ENCODE data around the gene CCDC159. TPM values are rescaled to one million over a fixed set of nuclear protein-coding genes. Genes with fewer than 3 reads are reported as not detected.

The CCDC159 gene
- total and polyA plus RNA-seq, 2 of the 4 experiments (the other 2 are of a cell fraction), result 4.7 to 14.0 TPM

GRCh38 chr19:11401808-11402543 lies 55.7 kb downstream of the CCDC159 start:
- no peaks in the 10 kb centered on the region for H3K36me3 ChIP-seq (ENCODE audit: control insufficient read depth, insufficient read depth, low read length)
- no peaks in the 10 kb centered on the region for H3K79me1 ChIP-seq (ENCODE audit: low read depth in 1 of 2, low read length in 2 of 2)
- no peak overlapping the region for H2BK20ac ChIP-seq (ENCODE audit: low read depth, low read length)
- no peak overlapping the region for H3K18ac ChIP-seq (ENCODE audit: low read depth, low read length)
- intact Hi-C loops (cut with micrococcal nuclease), result no loop called here
- in situ Hi-C loops (cut with MboI; ENCODE audit: low sequenced_read_pairs), result no loop called here
- no peak overlapping the region for H2AK5ac ChIP-seq (ENCODE audit: low read depth, low read length)
- ChIA-PET CTCF (no interaction called here), POLR2A (ENCODE audit: unreplicated experiment) (interaction anchor here (0.7 kb wide), 1 partner anchor 1269 kb away, joined by 3 read pairs; no protein-coding TSS in a partner anchor)
- no peak overlapping the region for H3K14ac ChIP-seq (replicated peaks; ENCODE audit: low read depth, low read length)
- DNase-seq (no peak), ATAC-seq (ENCODE audit: low read depth) (no peak)
- H3K9me3 ChIP-seq (ENCODE audit: control insufficient read depth, insufficient read depth, low read length), result no peaks in the 10 kb centered on the region
- H2BK5ac ChIP-seq (ENCODE audit: low read depth, low read length, poor library complexity, severe bottlenecking), result no peak overlapping the region
- no peak overlapping the region for H4K91ac ChIP-seq (ENCODE audit: insufficient read depth, low read depth, low read length)
- no peak overlapping the region for H3K27ac ChIP-seq (ENCODE audit: insufficient read depth, low read length)
- no peak for TF ChIP-seq BHLHE40 (IDR thresholded peaks at IDR 0.05; ENCODE audit: low read depth, low read length)
- TF ChIP-seq MAZ (IDR thresholded peaks at IDR 0.05; ENCODE audit: borderline replicate concordance, low read depth, low read length), result no peak
- no peak for TF ChIP-seq FOS (IDR thresholded peaks at IDR 0.05; ENCODE audit: low read depth, low read length)
- no peak for TF ChIP-seq MAFK (IDR thresholded peaks at IDR 0.05; ENCODE audit: low read depth, low read length)
- no peak for TF ChIP-seq NFE2L2 (IDR thresholded peaks at IDR 0.05; ENCODE audit: low read depth, low read length)
- no peak for TF ChIP-seq CHD1 (IDR thresholded peaks at IDR 0.05; ENCODE audit: low read depth, low read length)
- TF ChIP-seq POLR2A (IDR thresholded peaks at IDR 0.05; ENCODE audit: low read depth, low read length), result no peak
- no peak for TF ChIP-seq CEBPB (IDR thresholded peaks at IDR 0.05; ENCODE audit: low read depth, low read length)
- TF ChIP-seq MXI1 (IDR thresholded peaks at IDR 0.05; ENCODE audit: borderline replicate concordance, low read depth, low read length), result no peak
- TF ChIP-seq USF2 (IDR thresholded peaks at IDR 0.05; ENCODE audit: low read depth, low read length), result no peak
- TF ChIP-seq RCOR1 (IDR thresholded peaks at IDR 0.05; ENCODE audit: insufficient replicate concordance, low read length), result no peak
- TF ChIP-seq, protein P1, sequence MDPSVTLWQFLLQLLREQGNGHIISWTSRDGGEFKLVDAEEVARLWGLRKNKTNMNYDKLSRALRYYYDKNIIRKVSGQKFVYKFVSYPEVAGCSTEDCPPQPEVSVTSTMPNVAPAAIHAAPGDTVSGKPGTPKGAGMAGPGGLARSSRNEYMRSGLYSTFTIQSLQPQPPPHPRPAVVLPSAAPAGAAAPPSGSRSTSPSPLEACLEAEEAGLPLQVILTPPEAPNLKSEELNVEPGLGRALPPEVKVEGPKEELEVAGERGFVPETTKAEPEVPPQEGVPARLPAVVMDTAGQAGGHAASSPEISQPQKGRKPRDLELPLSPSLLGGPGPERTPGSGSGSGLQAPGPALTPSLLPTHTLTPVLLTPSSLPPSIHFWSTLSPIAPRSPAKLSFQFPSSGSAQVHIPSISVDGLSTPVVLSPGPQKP (IDR thresholded peaks at IDR 0.05; ENCODE audit: borderline replicate concordance, low read depth, low read length), result no peak
- no peak for TF ChIP-seq RAD21 (IDR thresholded peaks at IDR 0.05; ENCODE audit: low read length)
- no peak for TF ChIP-seq SMC3 (IDR thresholded peaks at IDR 0.05; ENCODE audit: low read depth, low read length)
- no peak for TF ChIP-seq RFX5 (IDR thresholded peaks at IDR 0.05; ENCODE audit: low read depth, low read length)
- no peak for TF ChIP-seq CTCF (conservative IDR thresholded peaks at IDR 0.05; ENCODE audit: low read depth, low read length)
- no peak overlapping the region for H4K8ac ChIP-seq (ENCODE audit: low read depth in 2 of 2, low read length in 2 of 2)
- H3K4me2 ChIP-seq (ENCODE audit: low read depth, low read length), result no peak overlapping the region
- H4K20me1 ChIP-seq (ENCODE audit: insufficient read depth, low read length), result no peaks in the 10 kb centered on the region; the same call in 1 of the 2 replicates
- no peak overlapping the region for H2BK120ac ChIP-seq (ENCODE audit: low read depth, low read length)
- BruUV-seq (replicated peaks), result no TSS peak
- H3K9me1 ChIP-seq (ENCODE audit: insufficient read depth, low read length), result no peaks in the 10 kb centered on the region
- 89% methylated on average over 2 of the region's 9 CpGs; no CpG with 5 or more reads in 1 of the 2 experiments for WGBS, 2 experiments (ENCODE audit: extremely low coverage in 2 of 2, insufficient read length in 1 of 2)
- H3K27me3 ChIP-seq (ENCODE audit: control insufficient read depth, insufficient read depth, low read length), result peaks cover 2% of the 10 kb centered on the region
- H3K23ac ChIP-seq (ENCODE audit: low read depth, low read length), result no peak overlapping the region
- no peak overlapping the region for H3K4me3 ChIP-seq (ENCODE audit: insufficient read depth, low read depth, low read length)
- no peak overlapping the region for H2BK15ac ChIP-seq (ENCODE audit: low read depth, low read length)
- H4K5ac ChIP-seq (ENCODE audit: low read depth, low read length), result no peak overlapping the region
- H3K9ac ChIP-seq (ENCODE audit: low read depth, low read length), result no peak overlapping the region
- H2AK9ac ChIP-seq (replicated peaks; ENCODE audit: low read depth, low read length, poor library complexity), result no peak overlapping the region
- H3K56ac ChIP-seq (ENCODE audit: extremely low read depth, insufficient read depth, low read length), result no peak overlapping the region
- H3K4ac ChIP-seq (ENCODE audit: low read depth, low read length), result no peak overlapping the region
- no peaks in the 10 kb centered on the region for H3K4me1 ChIP-seq (ENCODE audit: control insufficient read depth, insufficient read depth, low read length)
- dilution Hi-C loops (cut with HindIII; ENCODE audit: low sequenced_read_pairs, unreplicated experiment), result no loop called here
- no peak overlapping the region for H2AFZ ChIP-seq (replicated peaks; ENCODE audit: low read length, poor library complexity)

Data from IMR-90 (cell line).